Glutamatergic neuron (in vitro differentiated cells): ENCODE data around the gene RTN3. TPM values are rescaled to one million over a fixed set of nuclear protein-coding genes. Genes with fewer than 3 reads are reported as not detected.

Experiments
- DNase-seq: peaks from one replicate; pipeline ENCODE4 v3.0.0; 2022
- H3K27ac Mint-ChIP-seq: one replicate; pipeline ENCODE4 v1.8.0; 2020; ENCODE audit warnings: mild to moderate bottlenecking, mixed read lengths, inconsistent platforms; ENCODE audit not compliant: unreplicated experiment
- H3K27me3 Mint-ChIP-seq: one replicate; pipeline ENCODE4 v1.8.0; 2020; ENCODE audit warnings: mild to moderate bottlenecking, moderate library complexity, mixed read lengths, inconsistent platforms; ENCODE audit not compliant: unreplicated experiment
- H3K36me3 Mint-ChIP-seq: one replicate; pipeline ENCODE4 v1.8.0; 2020; ENCODE audit warnings: mild to moderate bottlenecking, mixed read lengths, inconsistent platforms; ENCODE audit not compliant: unreplicated experiment
- H3K4me1 Mint-ChIP-seq: one replicate; pipeline ENCODE4 v1.8.0; 2020; ENCODE audit warnings: mild to moderate bottlenecking, low read depth, mixed read lengths, inconsistent platforms; ENCODE audit not compliant: unreplicated experiment
- H3K4me3 Mint-ChIP-seq: one replicate; pipeline ENCODE4 v1.8.0; 2020; ENCODE audit warnings: mild to moderate bottlenecking, mixed read lengths, inconsistent platforms; ENCODE audit not compliant: unreplicated experiment
- H3K9me3 Mint-ChIP-seq: one replicate; pipeline ENCODE4 v1.8.0; 2020; ENCODE audit warnings: mild to moderate bottlenecking, moderate library complexity, mixed read lengths, inconsistent platforms; ENCODE audit not compliant: unreplicated experiment
- total RNA-seq: library from RNA; stranded (reverse); fragmentation: NEBNext Ultra II Directional; extraction: Animal tissue kit (Norgen Biotek cat#: 25700); gene quantifications from one replicate; pipeline ENCODE4 v1.2.1, GENCODE V29; 2021; ENCODE audit not compliant: unreplicated experiment
- TF ChIP-seq, protein P1 (sequence below): fragments of 200-600 bp; sonication (generic); IDR thresholded peaks from one replicate; pipeline ENCODE4 v1.5.0; 2021; ENCODE audit not compliant: partially characterized antibody, unreplicated experiment

The RTN3 gene
- total RNA-seq, 1 donor from 2014 or later: 338 TPM

DNA sequence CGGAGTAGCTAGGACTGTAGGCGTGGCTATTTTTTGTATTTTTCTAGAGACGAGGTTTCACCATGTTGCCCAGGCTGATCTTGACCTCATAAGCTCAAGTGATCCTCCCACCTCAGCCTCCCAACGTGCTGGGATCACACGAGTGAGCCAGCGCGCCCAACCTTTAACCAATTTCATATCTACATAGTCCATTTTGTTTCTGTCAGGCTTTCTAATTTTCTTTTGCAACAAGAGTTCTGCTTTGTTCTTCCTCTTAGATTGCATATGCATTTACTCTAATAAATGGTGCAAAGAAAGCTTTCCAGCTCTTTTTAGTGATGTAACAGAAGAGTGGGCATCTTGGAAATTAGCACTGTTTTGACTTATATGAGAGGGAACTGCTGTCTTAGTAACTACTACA is 13.3 kb downstream of the RTN3 start:
- Mint-ChIP-seq H3K36me3 (no peaks in the 10 kb centered on the region), H3K27me3 (peaks cover 2% of the 10 kb centered on the region), H3K4me3 (no peak overlapping the region), H3K9me3 (peaks cover 4% of the 10 kb centered on the region), H3K27ac (no peak overlapping the region), H3K4me1 (peaks cover 13% of the 10 kb centered on the region)
- TF ChIP-seq, protein P1, sequence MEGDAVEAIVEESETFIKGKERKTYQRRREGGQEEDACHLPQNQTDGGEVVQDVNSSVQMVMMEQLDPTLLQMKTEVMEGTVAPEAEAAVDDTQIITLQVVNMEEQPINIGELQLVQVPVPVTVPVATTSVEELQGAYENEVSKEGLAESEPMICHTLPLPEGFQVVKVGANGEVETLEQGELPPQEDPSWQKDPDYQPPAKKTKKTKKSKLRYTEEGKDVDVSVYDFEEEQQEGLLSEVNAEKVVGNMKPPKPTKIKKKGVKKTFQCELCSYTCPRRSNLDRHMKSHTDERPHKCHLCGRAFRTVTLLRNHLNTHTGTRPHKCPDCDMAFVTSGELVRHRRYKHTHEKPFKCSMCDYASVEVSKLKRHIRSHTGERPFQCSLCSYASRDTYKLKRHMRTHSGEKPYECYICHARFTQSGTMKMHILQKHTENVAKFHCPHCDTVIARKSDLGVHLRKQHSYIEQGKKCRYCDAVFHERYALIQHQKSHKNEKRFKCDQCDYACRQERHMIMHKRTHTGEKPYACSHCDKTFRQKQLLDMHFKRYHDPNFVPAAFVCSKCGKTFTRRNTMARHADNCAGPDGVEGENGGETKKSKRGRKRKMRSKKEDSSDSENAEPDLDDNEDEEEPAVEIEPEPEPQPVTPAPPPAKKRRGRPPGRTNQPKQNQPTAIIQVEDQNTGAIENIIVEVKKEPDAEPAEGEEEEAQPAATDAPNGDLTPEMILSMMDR: no peak
- no peak for DNase-seq

DNA sequence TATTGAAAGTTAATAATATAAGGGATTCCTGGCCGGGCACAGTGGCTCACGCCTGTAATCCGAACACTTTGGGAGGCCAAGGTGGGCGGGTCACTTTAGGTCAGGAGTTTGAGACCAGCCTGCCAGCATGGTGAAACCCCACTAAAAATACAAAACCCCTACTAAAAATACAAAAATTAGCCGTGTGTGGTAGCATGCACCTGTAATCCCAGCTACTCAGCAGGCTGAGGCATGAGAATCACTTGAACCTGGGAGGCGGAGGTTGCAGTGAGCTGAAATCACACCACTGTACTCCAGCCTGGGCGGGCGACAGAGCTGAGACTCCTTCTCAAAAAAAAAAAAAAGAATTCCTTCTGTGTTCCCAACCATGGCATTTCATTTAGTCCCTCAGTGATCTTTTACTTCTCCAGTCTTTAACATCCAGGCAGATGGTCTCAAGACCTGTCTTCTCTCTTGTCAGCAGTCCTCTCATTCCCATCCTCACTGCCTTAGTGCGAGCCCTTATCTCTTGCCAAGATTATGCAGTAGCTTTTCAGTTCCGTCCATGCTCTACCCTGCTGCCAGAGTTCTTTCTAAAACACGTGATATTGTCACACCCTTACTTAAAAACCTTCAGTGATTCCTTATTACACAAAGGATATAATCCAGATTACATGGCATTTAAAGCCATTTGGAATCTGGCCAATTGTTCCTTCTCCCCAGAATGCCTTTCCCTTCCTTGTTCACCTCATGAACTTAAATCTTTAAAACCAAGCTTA is 17.9 kb downstream of the RTN3 start:
- Mint-ChIP-seq H3K4me3 (no peak overlapping the region), H3K9me3 (peaks cover 2% of the 10 kb centered on the region), H3K4me1 (peaks cover 8% of the 10 kb centered on the region), H3K27me3 (no peaks in the 10 kb centered on the region), H3K36me3 (no peaks in the 10 kb centered on the region), H3K27ac (peak overlapping the region; percentile 20)
- DNase-seq: no peak
- TF ChIP-seq, protein P1: no peak

DNA sequence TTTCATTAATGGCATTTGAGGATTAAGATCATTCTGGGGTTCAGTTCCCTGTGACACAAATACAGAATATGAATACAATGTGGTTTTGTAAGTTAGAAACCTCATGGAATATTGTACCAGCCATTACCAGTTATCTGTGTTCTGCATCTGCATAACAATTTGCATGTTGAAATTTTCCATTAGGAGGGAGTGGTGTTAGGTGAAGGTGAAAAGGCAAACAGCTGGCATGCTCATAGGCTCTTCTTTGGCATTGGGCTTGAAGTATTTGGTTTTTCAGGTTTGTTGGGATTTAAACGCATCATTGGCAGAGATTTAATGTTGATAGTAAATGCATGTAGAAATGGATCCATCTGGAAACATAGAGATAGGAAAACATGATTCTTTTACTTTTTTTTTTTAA is 18.6 kb downstream of the RTN3 start:
- Mint-ChIP-seq H3K9me3 (peaks cover 2% of the 10 kb centered on the region), H3K27ac (no peak overlapping the region), H3K4me1 (peaks cover 8% of the 10 kb centered on the region), H3K4me3 (no peak overlapping the region), H3K27me3 (no peaks in the 10 kb centered on the region), H3K36me3 (no peaks in the 10 kb centered on the region)
- no peak for DNase-seq
- TF ChIP-seq, protein P1: no peak

DNA sequence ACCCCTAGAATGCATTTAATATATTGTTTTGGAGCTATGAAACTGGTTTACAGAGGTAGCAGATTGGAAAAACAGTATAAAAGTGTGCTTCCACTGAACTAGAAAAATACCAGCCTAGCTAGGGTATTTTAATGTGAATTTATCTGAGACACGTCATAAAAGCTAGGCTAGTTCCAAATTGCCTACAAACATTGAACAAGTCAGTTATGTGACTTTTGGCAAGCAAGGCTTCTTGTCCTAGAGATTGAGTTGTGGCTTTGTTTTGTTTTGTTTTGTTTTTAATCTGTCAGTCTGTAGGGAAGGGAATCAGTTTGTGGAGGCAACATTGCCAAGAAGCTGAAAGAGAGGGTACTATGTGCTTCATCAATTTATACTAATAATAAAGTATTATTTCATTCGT is 24.2 kb downstream of the RTN3 start:
- Mint-ChIP-seq H3K4me1 (peaks cover 5% of the 10 kb centered on the region), H3K27ac (no peak overlapping the region)

DNA sequence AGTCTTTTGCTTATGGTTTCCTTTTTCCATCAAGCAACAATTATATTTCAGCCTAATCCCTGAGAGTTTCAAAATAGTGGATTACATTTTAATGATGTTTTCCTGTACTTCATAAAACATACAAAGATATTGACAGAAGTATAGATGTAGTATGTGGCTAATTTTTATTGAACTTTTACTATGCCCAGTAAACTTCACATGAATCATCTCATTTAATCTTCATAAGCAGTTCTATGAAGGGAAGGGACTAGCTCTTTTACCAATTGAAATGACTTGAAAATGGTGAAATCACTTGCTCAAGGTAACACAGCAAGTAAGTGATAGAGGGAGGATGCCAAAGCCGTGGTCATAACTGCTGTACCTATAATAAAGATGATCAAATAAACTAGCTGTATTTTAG is 27.5 kb downstream of the RTN3 start:
- H3K9me3 Mint-ChIP-seq: peaks cover 4% of the 10 kb centered on the region
- TF ChIP-seq, protein P1: no peak
- no peak overlapping the region for H3K4me3 Mint-ChIP-seq
- H3K27ac Mint-ChIP-seq: no peak overlapping the region
- H3K4me1 Mint-ChIP-seq: peaks cover 7% of the 10 kb centered on the region
- H3K27me3 Mint-ChIP-seq: peaks cover 2% of the 10 kb centered on the region
- DNase-seq: no peak
- no peaks in the 10 kb centered on the region for H3K36me3 Mint-ChIP-seq

More for the DNA sequence above, 24.2 kb downstream of the RTN3 start:
- TF ChIP-seq, protein P1: no peak
- no peaks in the 10 kb centered on the region for H3K36me3 Mint-ChIP-seq
- H3K9me3 Mint-ChIP-seq: peaks cover 2% of the 10 kb centered on the region
- no peaks in the 10 kb centered on the region for H3K27me3 Mint-ChIP-seq
- DNase-seq: no peak
- no peak overlapping the region for H3K4me3 Mint-ChIP-seq
